MCF 10A (cell line): ENCODE measurements around the gene KCNMB2. TPM values are rescaled to one million over a fixed set of nuclear protein-coding genes. Genes with fewer than 3 reads are reported as not detected.
A peak's percentile ranks its signal among the peaks of the same experiment; 100 is the strongest.

Source experiments
- BruUV-seq: library from RNA; stranded (reverse); fragments of 400-500 nt; replicated peaks from 2 replicates; lab custom pipeline; 2021; lab: Mats Ljungman, UMichigan
- CTCF ChIA-PET: fragments of 300-600 bp; sonication (Branson Sonifier 250); formaldehyde crosslinking; extraction: SDS; loops from one replicate; lab custom pipeline; 2021; ENCODE audit warnings: antibody characterized with exemption, inconsistent platforms; lab: Yijun Ruan, JAX
- POLR2A ChIA-PET: fragments of 300-600, 350-650 bp; sonication (Branson Sonifier 250); formaldehyde crosslinking; extraction: SDS; loops from one replicate; lab custom pipeline; 2020; ENCODE audit warnings: antibody characterized with exemption, inconsistent platforms; lab: Yijun Ruan, JAX
- DNase-seq: peaks from one replicate; pipeline ENCODE4 v3.0.0-alpha.2; 2018; ENCODE audit not compliant: unreplicated experiment
- H3K27ac Mint-ChIP-seq: one replicate; pipeline ENCODE4 v1.8.0; 2022; ENCODE audit warnings: mild to moderate bottlenecking, low read depth, mixed read lengths; ENCODE audit not compliant: unreplicated experiment
- H3K27me3 Mint-ChIP-seq: one replicate; pipeline ENCODE4 v1.8.0; 2022; ENCODE audit warnings: mixed read lengths; ENCODE audit not compliant: insufficient read depth, unreplicated experiment
- H3K36me3 Mint-ChIP-seq: one replicate; pipeline ENCODE4 v1.8.0; 2022; ENCODE audit warnings: mild to moderate bottlenecking, moderate library complexity, mixed read lengths; ENCODE audit not compliant: insufficient read depth, unreplicated experiment
- H3K4me1 Mint-ChIP-seq: one replicate; pipeline ENCODE4 v1.8.0; 2022; ENCODE audit warnings: mixed read lengths; ENCODE audit not compliant: insufficient read depth, unreplicated experiment
- H3K4me3 Mint-ChIP-seq: one replicate; pipeline ENCODE4 v1.8.0; 2022; ENCODE audit warnings: mild to moderate bottlenecking, moderate library complexity, mixed read lengths; ENCODE audit not compliant: unreplicated experiment
- H3K9me3 Mint-ChIP-seq: one replicate; pipeline ENCODE4 v1.8.0; 2022; ENCODE audit warnings: mixed read lengths; ENCODE audit not compliant: unreplicated experiment
- CTCF ChIP-seq: fragments of 200-600 bp; IDR thresholded peaks from one replicate; pipeline ENCODE4 v1.8.0; 2022; ENCODE audit warnings: antibody characterized with exemption, mild to moderate bottlenecking; ENCODE audit not compliant: unreplicated experiment
- intact Hi-C: fragments of 100-400 bp; cut with micrococcal nuclease; formaldehyde crosslinking; loops from 2 replicates; pipeline ENCODE4 v1.14.1; 2022
- total RNA-seq: library from RNA; stranded (reverse); gene quantifications from 2 replicates; pipeline ENCODE4 v1.2.3, GENCODE V29; 2022

KCNMB2 gene
- total RNA-seq, 1 experiment from 2014 or later, result not detected

- H3K27ac Mint-ChIP-seq, result no peak overlapping the region
- H3K36me3 Mint-ChIP-seq, result no peaks in the 10 kb centered on the region
- H3K27me3 Mint-ChIP-seq, result no peaks in the 10 kb centered on the region
- DNase-seq, result no peak
- peaks cover 3% of the 10 kb centered on the region for H3K4me1 Mint-ChIP-seq
- POLR2A ChIA-PET, result no interaction called here
- no peak for TF ChIP-seq CTCF
- H3K4me3 Mint-ChIP-seq, result no peak overlapping the region
- no peaks in the 10 kb centered on the region for H3K9me3 Mint-ChIP-seq
- no TSS peak for BruUV-seq
- CTCF ChIA-PET, result no interaction called here
- intact Hi-C loops, result no loop called here
Observed at GRCh38 chr3:178711753-178712152, 175.5 kb downstream of the KCNMB2 start.

GRCh38 chr3:178712247-178712646 lies 176.0 kb downstream of the KCNMB2 start:
- intact Hi-C loops, result no loop called here
- ChIA-PET CTCF (no interaction called here), POLR2A (no interaction called here)
- Mint-ChIP-seq H3K27me3 (no peaks in the 10 kb centered on the region), H3K36me3 (no peaks in the 10 kb centered on the region), H3K9me3 (no peaks in the 10 kb centered on the region), H3K27ac (no peak overlapping the region), H3K4me1 (no peaks in the 10 kb centered on the region), H3K4me3 (no peak overlapping the region)
- BruUV-seq, result no TSS peak
- no peak for TF ChIP-seq CTCF
- no peak for DNase-seq

GRCh38 chr3:178714925-178715832 lies 178.9 kb downstream of the KCNMB2 start:
- no peak overlapping the region for H3K4me3 Mint-ChIP-seq
- H3K27ac Mint-ChIP-seq, result no peak overlapping the region
- no peak for TF ChIP-seq CTCF
- ChIA-PET CTCF (interaction anchor here (0.6 to 1.1 kb wide), 2 partner anchors 11 to 274 kb away, joined by 3 to 4 read pairs; no protein-coding TSS in a partner anchor), POLR2A (no interaction called here)
- no peaks in the 10 kb centered on the region for H3K9me3 Mint-ChIP-seq
- DNase-seq, result no peak
- no peaks in the 10 kb centered on the region for H3K36me3 Mint-ChIP-seq
- BruUV-seq, result no TSS peak
- H3K27me3 Mint-ChIP-seq, result no peaks in the 10 kb centered on the region
- intact Hi-C loops, result no loop called here
- peaks cover 6% of the 10 kb centered on the region for H3K4me1 Mint-ChIP-seq

- H3K36me3 Mint-ChIP-seq, result no peaks in the 10 kb centered on the region
- H3K27me3 Mint-ChIP-seq, result no peaks in the 10 kb centered on the region
- no peak overlapping the region for H3K4me3 Mint-ChIP-seq
- H3K27ac Mint-ChIP-seq, result no peak overlapping the region
- CTCF ChIA-PET, result interaction anchor here (0.6 kb wide), 2 partner anchors 8 to 53 kb away, joined by 3 read pairs; no protein-coding TSS in a partner anchor
- no peak for TF ChIP-seq CTCF
- no TSS peak for BruUV-seq
- H3K4me1 Mint-ChIP-seq, result peaks cover 6% of the 10 kb centered on the region
- POLR2A ChIA-PET, result no interaction called here
- H3K9me3 Mint-ChIP-seq, result peaks cover 7% of the 10 kb centered on the region
- DNase-seq, result peak; percentile 34
- intact Hi-C loops, result no loop called here
Observed at GRCh38 chr3:178718995-178719635, 182.9 kb downstream of the KCNMB2 start.
